GM12878 (cell line): ENCODE data around the gene COG2. TPM values are rescaled to one million over a fixed set of nuclear protein-coding genes. Genes with fewer than 3 reads are reported as not detected.

ENCODE experiments used
- ATAC-seq: fragments of 200-7000 bp; cut with Tn5 transposase; 3 replicates; pipeline ENCODE4 v1.9.1; 2020; ENCODE audit warnings: mild to moderate bottlenecking, moderate library complexity
- Bru-seq: library from RNA; stranded (reverse); fragments of 400-500 nt; gene quantifications from one replicate; lab custom pipeline; 2021; lab: Mats Ljungman, UMichigan
- BruChase-seq, 2 experiments: library from RNA; stranded (reverse); fragments of 400-500 nt; gene quantifications; one replicate each; lab custom pipeline; 2021; lab: Mats Ljungman, UMichigan
- BruUV-seq: library from RNA; stranded (reverse); fragments of 400-500 nt; replicated peaks from 2 replicates; lab custom pipeline; 2021; lab: Mats Ljungman, UMichigan
- CTCF ChIA-PET: fragments of 300-600 bp; sonication (Branson Sonifier 250); formaldehyde crosslinking; extraction: SDS; loops from one replicate; lab custom pipeline; 2021; ENCODE audit warnings: inconsistent platforms; lab: Yijun Ruan, JAX
- POLR2A ChIA-PET: fragments of 350-600 bp; formaldehyde crosslinking; extraction: SDS; loops from one replicate; lab custom pipeline; 2021; ENCODE audit warnings: inconsistent platforms; lab: Charles Lee
- RAD21 ChIA-PET: fragments of 300-600 bp; sonication (Branson Sonifier 250); formaldehyde crosslinking; loops from one replicate; lab custom pipeline; 2023; ENCODE audit warnings: antibody characterized with exemption; ENCODE audit not compliant: unreplicated experiment; lab: Charles Lee
- SMC1A ChIA-PET: fragments of 300-600 bp; sonication (Branson Sonifier 250); formaldehyde crosslinking; loops from one replicate; lab custom pipeline; 2023; ENCODE audit not compliant: unreplicated experiment, uncharacterized antibody; lab: Charles Lee
- DNase-seq: peaks from one replicate; pipeline ENCODE4 v3.0.0-alpha.2; 2011; ENCODE audit warnings: low read depth, low spot score
- FAIRE-seq: peaks from 3 replicates; lab custom pipeline; 2011; peaks lifted over from hg19 to GRCh38; lab: Jason Lieb, UNC
- H2AFZ ChIP-seq: 2 replicates; pipeline ENCODE4 v1.6.0; 2011; ENCODE audit warnings: low read depth, low read length, control low read depth; ENCODE audit not compliant: control insufficient read depth
- H3K27ac ChIP-seq: 2 replicates; pipeline ENCODE4 v1.5.1; 2011; ENCODE audit warnings: control low read depth; ENCODE audit not compliant: control insufficient read depth, insufficient read depth
- H3K27me3 ChIP-seq, 2 experiments: replicated peaks in 1 of 2; 2 replicates each; pipeline versions ENCODE4 v1.6.0 to v1.6.1; 2011; ENCODE audit warnings: low read length in 1 of 2; ENCODE audit not compliant: control insufficient read depth in 2 of 2, insufficient read depth in 2 of 2
- H3K36me3 ChIP-seq, 2 experiments: 2 replicates each; pipeline ENCODE4 v1.5.1; 2011; ENCODE audit warnings: low read length in 1 of 2; ENCODE audit not compliant: control insufficient read depth in 2 of 2, insufficient read depth in 2 of 2
- H3K4me1 ChIP-seq: 2 replicates; pipeline ENCODE4 v1.6.1; 2011; ENCODE audit warnings: mild to moderate bottlenecking, low read length, moderate library complexity, mixed read lengths; ENCODE audit not compliant: control insufficient read depth, insufficient read depth
- H3K4me2 ChIP-seq: 2 replicates; pipeline ENCODE4 v1.6.0; 2011; ENCODE audit warnings: control low read depth; ENCODE audit not compliant: control insufficient read depth, insufficient read depth
- H3K4me3 ChIP-seq: fragments of 200-600 bp; sonication (generic); 2 replicates; pipeline ENCODE4 v1.5.1; 2016
- H3K79me2 ChIP-seq: 2 replicates; pipeline ENCODE4 v1.6.0; 2011; ENCODE audit warnings: low read length; ENCODE audit not compliant: control insufficient read depth, insufficient read depth
- H3K9ac ChIP-seq: 2 replicates; pipeline ENCODE4 v1.8.0; 2011; ENCODE audit warnings: low read length, control low read depth, mixed read lengths; ENCODE audit not compliant: control insufficient read depth, insufficient read depth
- H3K9me3 ChIP-seq: replicated peaks from 3 replicates; pipeline ENCODE4 v1.5.1; 2011; ENCODE audit warnings: mild to moderate bottlenecking, low read length; ENCODE audit not compliant: control insufficient read depth, insufficient read depth
- H4K20me1 ChIP-seq: 2 replicates; pipeline ENCODE4 v1.6.0; 2011; ENCODE audit not compliant: control insufficient read depth, insufficient read depth
- EED ChIP-seq: sonication (generic); IDR thresholded peaks from 2 replicates; pipeline ENCODE4 v1.6.1; 2016; ENCODE audit warnings: antibody characterized with exemption, low read depth
- FOS ChIP-seq: IDR thresholded peaks from 3 replicates; pipeline ENCODE4 v1.6.1; 2011; ENCODE audit warnings: borderline replicate concordance; ENCODE audit not compliant: insufficient read length; ENCODE audit errors: extremely low read depth
- FOXK2 ChIP-seq: fragments of 450-650 bp; IDR thresholded peaks from 2 replicates; pipeline ENCODE4 v1.6.1; 2017; ENCODE audit warnings: mild to moderate bottlenecking, moderate library complexity
- HDGF ChIP-seq: fragments of 450-650 bp; IDR thresholded peaks from 2 replicates; pipeline ENCODE4 v1.6.1; 2016; ENCODE audit warnings: antibody characterized with exemption
- JUND ChIP-seq: IDR thresholded peaks from 2 replicates; pipeline ENCODE4 v1.6.1; 2012; ENCODE audit warnings: low read depth, mild to moderate bottlenecking, low read length, improper control_type of control experiment, moderate library complexity
- MAX ChIP-seq: IDR thresholded peaks from 2 replicates; pipeline ENCODE4 v1.6.1; 2012; ENCODE audit warnings: low read depth, low read length, improper control_type of control experiment
- MEF2B ChIP-seq: fragments of 450-650 bp; IDR thresholded peaks from 2 replicates; pipeline ENCODE4 v1.6.1; 2018; ENCODE audit warnings: mild to moderate bottlenecking, moderate library complexity; ENCODE audit not compliant: partially characterized antibody, poor library complexity, severe bottlenecking
- RELB ChIP-seq: fragments of 450-650 bp; IDR thresholded peaks from 2 replicates; pipeline ENCODE4 v1.6.1; 2017; ENCODE audit warnings: low read depth, mild to moderate bottlenecking, moderate library complexity
- SRF ChIP-seq, 2 experiments: IDR thresholded peaks; 2 replicates each; pipeline ENCODE4 v1.6.1; 2011; ENCODE audit warnings: low read depth in 2 of 2, low read length in 2 of 2, mild to moderate bottlenecking in 1 of 2, moderate library complexity in 1 of 2
- ZBTB11 ChIP-seq: fragments of 450-650 bp; formaldehyde crosslinking; IDR thresholded peaks from 2 replicates; pipeline ENCODE4 v1.5.0; 2022; ENCODE audit warnings: mild to moderate bottlenecking, missing genetic modification characterization
- WGBS: methylation state at CpG from one replicate; pipeline ENCODE4 v1.1.6; 2016; ENCODE audit warnings: low lambda C conversion rate; ENCODE audit not compliant: insufficient replicate concordance, insufficient coverage; ENCODE audit errors: missing lambda C conversion rate; 5-methylcytosine and 5-hydroxymethylcytosine counted together
- in situ Hi-C: fragments of 300-500 bp; cut with MboI; formaldehyde crosslinking; loops from 9 replicates; pipeline ENCODE4 v1.14.3; 2018; ENCODE audit warnings: mixed read lengths
- intact Hi-C: fragments of 100-400 bp; cut with micrococcal nuclease; formaldehyde crosslinking; loops from one replicate; pipeline ENCODE4 v1.14.2; 2022; ENCODE audit not compliant: unreplicated experiment
- long read RNA-seq, 2 experiments: library from polyadenylated mRNA; unstranded; transcript quantifications; one replicate each; pipeline ENCODE4 v2.0.0, GENCODE V29; 2019 to 2020
- polyA minus RNA-seq, 3 experiments: library from RNA; depleted of rRNA, polyadenylated mRNA; stranded (reverse); fragments of >200 nt; gene quantifications; 2 replicates each; pipeline ENCODE4 v1.2.3, GENCODE V29; 2011
- polyA plus RNA-seq, 11 experiments: library from polyadenylated mRNA; depleted of rRNA in 4 of 11; unstranded in 6 of 11; stranded (reverse) in 5 of 11; fragments of >200 nt; fragmentation: Nextera tagmentation in 4 of 11; fragmentation: Illumina TruSeq in 1 of 11; extraction: Ambion mirVana in 4 of 11; extraction: Trizol in 1 of 11; gene quantifications; 1 replicate in 1 of 11; 2 replicates in 10 of 11; pipeline versions ENCODE4 v1.2.1 to v1.2.3, GENCODE V29; 2011 to 2016; ENCODE audit warnings: inconsistent platforms in 2 of 11, missing spikeins in 2 of 11, low read depth in 1 of 11
- total RNA-seq, 4 experiments: library from RNA; depleted of rRNA in 3 of 4; stranded (reverse); fragments of >200 nt in 3 of 4; fragmentation: Illumina TruSeq in 1 of 4; extraction: Trizol in 1 of 4; gene quantifications; 2 replicates each; pipeline versions ENCODE4 v1.2.1 to v1.2.3, GENCODE V29; 2013 to 2021

Gene COG2
- 31.7 and 33.3 TPM in 2 replicates for total RNA-seq (2013; cell fraction: nucleolus; rRNA removed)
- total RNA-seq (2014; rRNA removed) (29.1 and 37.4 TPM in 2 replicates), total RNA-seq (2014; rRNA removed; fragmentation: Illumina TruSeq; extraction: Trizol) (27.7 and 29.3 TPM in 2 replicates), total RNA-seq (2021) (28.7 and 31.5 TPM in 2 replicates), polyA plus RNA-seq (2011; rRNA removed) (20.2 and 21.2 TPM in 2 replicates), polyA plus RNA-seq (2014; fragmentation: Illumina TruSeq; extraction: Trizol) (27.6 and 34.8 TPM in 2 replicates), polyA plus RNA-seq (2014; fragmentation: Nextera tagmentation; extraction: Ambion mirVana) (10 to 100 TPM; 15.0 to 16.7 TPM), polyA plus RNA-seq (2014; rRNA removed) (22.8 and 27.2 TPM in 2 replicates), polyA plus RNA-seq (2016; fragmentation: Nextera tagmentation; extraction: Ambion mirVana) (10 to 100 TPM; 29.0 to 29.5 TPM), polyA minus RNA-seq (2011; rRNA and poly(A)+ RNA removed) (18.0 and 20.0 TPM in 2 replicates), Bru-seq, nascent RNA (percentile 70 among the genes with signal in this experiment), BruChase-seq, experiment 1, labeled RNA remaining after a 6-hour chase (percentile 57 among the genes with signal in this experiment), BruChase-seq, experiment 2, labeled RNA remaining after a 2-hour chase (percentile 62 among the genes with signal in this experiment)
- 9.2 TPM for polyA plus RNA-seq (2011; ENCODE audit: low read depth)
- polyA plus RNA-seq (2011; cell fraction: cytosol; rRNA removed) = 12.0 and 13.4 TPM in 2 replicates
- 35.3 and 39.3 TPM in 2 replicates for polyA plus RNA-seq (2011; cell fraction: nucleus; rRNA removed)
- polyA plus RNA-seq (2012) = 9.7 and 11.4 TPM in 2 replicates
- 5.3 and 9.4 TPM in 2 replicates for polyA minus RNA-seq (2011; cell fraction: cytosol; rRNA and poly(A)+ RNA removed)
- polyA minus RNA-seq (2011; cell fraction: nucleus; rRNA and poly(A)+ RNA removed) = 13.9 and 21.0 TPM in 2 replicates
- long read RNA-seq, experiment 1, transcript COG2-202 (18 exons, 2,921 nt) = major isoform, 20 of 24 reads
- long read RNA-seq, experiment 1, partial matches to known transcripts = 1 of 24 reads
- long read RNA-seq, experiment 1, other reads (novel, unspliced or antisense) = 1 of 24 reads
- long read RNA-seq, experiment 2, transcript COG2-201 (18 exons, 2,843 nt) = minor isoform, 8 of 254 reads
- long read RNA-seq, experiment 2, transcript COG2-202 (18 exons, 2,921 nt) = major isoform, 193 of 254 reads
- long read RNA-seq, experiment 2, partial matches to known transcripts = 17 of 254 reads
- long read RNA-seq, experiment 2, other reads (novel, unspliced or antisense) = 36 of 254 reads

DNA sequence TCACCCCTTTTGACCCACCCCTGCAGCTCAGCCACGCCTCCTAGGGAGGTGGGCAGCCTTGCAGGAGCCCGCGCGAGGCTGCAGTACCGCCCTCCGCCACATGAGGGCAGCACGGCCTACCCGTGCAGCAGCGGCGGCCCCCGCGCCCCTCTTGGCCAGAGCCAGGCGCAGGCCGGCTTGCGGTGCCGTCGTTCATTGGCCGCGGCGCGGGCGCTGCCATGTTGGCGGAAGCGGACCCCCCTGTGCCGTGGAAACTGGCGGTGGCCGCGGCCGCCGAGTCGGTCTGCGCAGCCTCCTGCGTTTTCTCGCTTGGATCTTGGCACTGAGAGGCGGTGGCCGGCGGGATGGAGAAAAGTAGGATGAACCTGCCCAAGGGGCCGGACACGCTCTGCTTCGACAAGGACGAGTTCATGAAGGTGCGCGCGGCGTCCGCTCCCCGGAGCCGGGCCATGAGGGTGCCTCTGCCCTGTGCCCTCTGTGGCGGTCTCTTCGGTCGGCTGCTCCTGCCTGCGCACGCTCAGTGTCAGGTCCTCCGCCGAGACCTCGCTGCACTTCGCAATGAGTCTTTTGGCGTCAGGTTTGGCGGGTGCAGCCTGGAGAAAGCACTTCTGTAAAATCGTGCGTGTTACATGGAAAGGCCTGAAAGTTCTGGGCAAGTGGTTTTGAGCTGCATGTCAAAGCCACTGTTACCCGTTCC, at the start of gene COG2:
Gene COG2, plus strand, starts transcription at position 219 of the 697 bp plus-strand sequence. Its CDS starts 126 bp downstream, at position 345.
- peaks cover 16% of the 10 kb centered on the region; the same call in 1 of the 2 replicates for H3K4me1 ChIP-seq
- H2AFZ ChIP-seq = peak within 1 kb of the TSS; percentile 95
- no peaks in the 10 kb centered on the region for H3K9me3 ChIP-seq
- ATAC-seq (peak; percentile 98), FAIRE-seq (peak; percentile 93), DNase-seq (peak; percentile 63)
- peak within 1 kb of the TSS; percentile 74 for H3K9ac ChIP-seq
- H3K79me2 ChIP-seq = peaks cover 38% of the 10 kb centered on the region
- ChIA-PET SMC1A (interaction anchor here (0.7 to 1.8 kb wide), 9 partner anchors 8 to 865 kb away, joined by 3 to 7 read pairs (median 4); no protein-coding TSS in a partner anchor), CTCF (interaction anchor here (0.6 to 1.9 kb wide), 19 partner anchors 8 to 599 kb away, joined by 3 to 8 read pairs (median 4); no protein-coding TSS in a partner anchor), POLR2A (interaction anchor here (0.8 to 1.3 kb wide), 2 partner anchors 8 to 32 kb away, joined by 3 read pairs; no protein-coding TSS in a partner anchor), RAD21 (interaction anchor here (0.7 to 1.8 kb wide), 2 partner anchors 336 to 981 kb away, joined by 3 to 4 read pairs; partner anchors contain the start of genes ARV1 and TTC13)
- TSS peak; percentile 70 for BruUV-seq
- under 1% methylated on average over 59 of the region's 62 CpGs for WGBS
- intact Hi-C loops = loop anchor here (5.0 kb wide), 1 partner anchor 335 kb away; the partner anchor contains the start of genes ARV1 and TTC13
- peak within 1 kb of the TSS; percentile 98 for H3K4me2 ChIP-seq
- in situ Hi-C loops = no loop called here
- H3K36me3 ChIP-seq = no peaks in the 10 kb centered on the region
- H3K27ac ChIP-seq = peak within 1 kb of the TSS; percentile 76
- H3K4me3 ChIP-seq = peak within 1 kb of the TSS; percentile 58
- peaks cover 0 to 2% of the 10 kb centered on the region in 2 experiments; a peak in 2 of 4 replicates for H3K27me3 ChIP-seq
- H4K20me1 ChIP-seq = no peaks in the 10 kb centered on the region
- TF ChIP-seq RELB = peak; percentile 77
- no peak for TF ChIP-seq MEF2B
- no peak for TF ChIP-seq ZBTB11 (CRISPR knock-in tag)
- peak; percentile 67; the same call in 1 of the 2 replicates for TF ChIP-seq FOXK2
- TF ChIP-seq MAX = peak; percentile 53
- no peak for TF ChIP-seq JUND
- TF ChIP-seq FOS = no peak
- no peak for TF ChIP-seq EED
- TF ChIP-seq SRF (IDR thresholded peaks at IDR 0.05; ENCODE audit: low read depth in 2 of 2, low read length in 2 of 2) = peak in 1 of 2 experiments; percentile 59; a peak in 2 of 4 replicates
- no peak for TF ChIP-seq HDGF
